Mammary epithelial cell (primary cell): Measurements from ENCODE around the gene ADGRV1.

Source experiments
- EZH2 ChIP-seq: IDR thresholded peaks from 2 replicates; pipeline ENCODE4 v1.6.1; 2012; ENCODE audit warnings: low read length, inconsistent platforms, borderline replicate concordance
- TF ChIP-seq, protein P1 (sequence below), 2 donors: IDR thresholded peaks in 1 of 2; conservative IDR thresholded peaks in 1 of 2; 2 replicates each; pipeline ENCODE4 v1.5.1; 2011 to 2012; ENCODE audit warnings: inconsistent platforms in 2 of 2, low read length in 2 of 2, mild to moderate bottlenecking in 2 of 2, control low read depth in 1 of 2, low read depth in 1 of 2; ENCODE audit not compliant: insufficient read depth in 1 of 2; ENCODE audit errors: extremely low read depth in 1 of 2

DNA sequence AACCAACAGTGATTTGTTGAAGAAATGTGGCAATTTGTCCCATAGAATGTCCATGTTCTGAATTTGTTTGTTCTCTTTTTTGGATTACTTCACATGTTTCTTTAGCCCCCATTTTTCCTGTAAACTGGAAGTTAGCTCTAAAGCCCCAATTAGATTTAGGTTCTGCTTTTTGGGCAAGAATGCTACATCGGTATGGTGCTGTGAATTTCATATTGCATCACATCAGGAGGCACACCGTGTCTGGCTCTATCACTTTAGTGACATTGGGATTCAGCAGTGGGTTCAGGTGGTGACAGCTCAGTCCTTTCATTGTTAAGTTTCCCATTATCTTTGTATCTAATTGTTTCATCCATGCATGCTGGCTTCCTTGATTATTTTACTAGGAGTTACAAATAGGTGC is 27.9 kb downstream of the ADGRV1 start:
- TF ChIP-seq, protein P1, sequence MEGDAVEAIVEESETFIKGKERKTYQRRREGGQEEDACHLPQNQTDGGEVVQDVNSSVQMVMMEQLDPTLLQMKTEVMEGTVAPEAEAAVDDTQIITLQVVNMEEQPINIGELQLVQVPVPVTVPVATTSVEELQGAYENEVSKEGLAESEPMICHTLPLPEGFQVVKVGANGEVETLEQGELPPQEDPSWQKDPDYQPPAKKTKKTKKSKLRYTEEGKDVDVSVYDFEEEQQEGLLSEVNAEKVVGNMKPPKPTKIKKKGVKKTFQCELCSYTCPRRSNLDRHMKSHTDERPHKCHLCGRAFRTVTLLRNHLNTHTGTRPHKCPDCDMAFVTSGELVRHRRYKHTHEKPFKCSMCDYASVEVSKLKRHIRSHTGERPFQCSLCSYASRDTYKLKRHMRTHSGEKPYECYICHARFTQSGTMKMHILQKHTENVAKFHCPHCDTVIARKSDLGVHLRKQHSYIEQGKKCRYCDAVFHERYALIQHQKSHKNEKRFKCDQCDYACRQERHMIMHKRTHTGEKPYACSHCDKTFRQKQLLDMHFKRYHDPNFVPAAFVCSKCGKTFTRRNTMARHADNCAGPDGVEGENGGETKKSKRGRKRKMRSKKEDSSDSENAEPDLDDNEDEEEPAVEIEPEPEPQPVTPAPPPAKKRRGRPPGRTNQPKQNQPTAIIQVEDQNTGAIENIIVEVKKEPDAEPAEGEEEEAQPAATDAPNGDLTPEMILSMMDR (conservative IDR thresholded peaks at IDR 0.05 in 1 of 2, IDR thresholded peaks at IDR 0.05 in 1 of 2; ENCODE audit: extremely low read depth in 1 of 2, insufficient read depth in 1 of 2, low read depth in 1 of 2, low read length in 2 of 2) = no peak
- no peak for TF ChIP-seq EZH2
